ENCODE data around the gene TRNP1.

DNA sequence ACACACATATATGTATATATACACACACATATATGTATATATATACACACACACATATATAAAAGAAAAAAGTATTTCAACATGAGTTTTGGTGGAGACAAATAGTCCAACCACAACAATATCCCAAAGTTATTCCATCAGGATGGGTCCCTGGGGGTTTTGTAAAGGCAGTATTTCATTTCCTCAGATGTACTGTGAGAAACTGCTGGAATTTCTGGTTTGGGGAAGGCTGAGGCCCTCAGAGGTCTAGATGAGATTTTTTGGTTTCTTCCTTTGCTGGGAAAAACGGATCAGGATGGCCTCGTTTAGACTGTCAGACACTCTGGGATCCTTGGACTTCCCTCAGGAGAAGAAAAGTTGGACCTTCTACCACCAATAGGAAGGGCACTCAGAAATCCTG, 55.6 kb downstream of the TRNP1 start:
- TF ChIP-seq CTCF (IDR thresholded peaks at IDR 0.05; ENCODE audit: low read depth, low read length) (no peak), POLR2A (IDR thresholded peaks at IDR 0.05; ENCODE audit: extremely low read depth, insufficient read length) (no peak), MAX (IDR thresholded peaks at IDR 0.05; ENCODE audit: low read depth, low read length) (no peak)

All from NB4 (cell line).